GM12878 (cell line): ENCODE data around the gene CDC16. TPM values are rescaled to one million over a fixed set of nuclear protein-coding genes. Genes with fewer than 3 reads are reported as not detected.

Source experiments
- ATAC-seq: fragments of 200-7000 bp; cut with Tn5 transposase; 3 replicates; pipeline ENCODE4 v1.9.1; 2020; ENCODE audit warnings: mild to moderate bottlenecking, moderate library complexity
- BruUV-seq: library from RNA; stranded (reverse); fragments of 400-500 nt; replicated peaks from 2 replicates; lab custom pipeline; 2021; lab: Mats Ljungman, UMichigan
- CTCF ChIA-PET: fragments of 300-600 bp; sonication (Branson Sonifier 250); formaldehyde crosslinking; extraction: SDS; loops from one replicate; lab custom pipeline; 2021; ENCODE audit warnings: inconsistent platforms; lab: Yijun Ruan, JAX
- POLR2A ChIA-PET: fragments of 350-600 bp; formaldehyde crosslinking; extraction: SDS; loops from one replicate; lab custom pipeline; 2021; ENCODE audit warnings: inconsistent platforms; lab: Charles Lee
- RAD21 ChIA-PET: fragments of 300-600 bp; sonication (Branson Sonifier 250); formaldehyde crosslinking; loops from one replicate; lab custom pipeline; 2023; ENCODE audit warnings: antibody characterized with exemption; ENCODE audit not compliant: unreplicated experiment; lab: Charles Lee
- SMC1A ChIA-PET: fragments of 300-600 bp; sonication (Branson Sonifier 250); formaldehyde crosslinking; loops from one replicate; lab custom pipeline; 2023; ENCODE audit not compliant: unreplicated experiment, uncharacterized antibody; lab: Charles Lee
- DNase-seq: peaks from one replicate; pipeline ENCODE4 v3.0.0-alpha.2; 2011; ENCODE audit warnings: low read depth, low spot score
- FAIRE-seq: peaks from 3 replicates; lab custom pipeline; 2011; peaks lifted over from hg19 to GRCh38; lab: Jason Lieb, UNC
- H2AFZ ChIP-seq: 2 replicates; pipeline ENCODE4 v1.6.0; 2011; ENCODE audit warnings: low read depth, low read length, control low read depth; ENCODE audit not compliant: control insufficient read depth
- H3K27ac ChIP-seq: 2 replicates; pipeline ENCODE4 v1.5.1; 2011; ENCODE audit warnings: control low read depth; ENCODE audit not compliant: control insufficient read depth, insufficient read depth
- H3K27me3 ChIP-seq, 2 experiments: replicated peaks in 1 of 2; 2 replicates each; pipeline versions ENCODE4 v1.6.0 to v1.6.1; 2011; ENCODE audit warnings: low read length in 1 of 2; ENCODE audit not compliant: control insufficient read depth in 2 of 2, insufficient read depth in 2 of 2
- H3K36me3 ChIP-seq, 2 experiments: 2 replicates each; pipeline ENCODE4 v1.5.1; 2011; ENCODE audit warnings: low read length in 1 of 2; ENCODE audit not compliant: control insufficient read depth in 2 of 2, insufficient read depth in 2 of 2
- H3K4me1 ChIP-seq: 2 replicates; pipeline ENCODE4 v1.6.1; 2011; ENCODE audit warnings: mild to moderate bottlenecking, low read length, moderate library complexity, mixed read lengths; ENCODE audit not compliant: control insufficient read depth, insufficient read depth
- H3K4me2 ChIP-seq: 2 replicates; pipeline ENCODE4 v1.6.0; 2011; ENCODE audit warnings: control low read depth; ENCODE audit not compliant: control insufficient read depth, insufficient read depth
- H3K4me3 ChIP-seq: fragments of 200-600 bp; sonication (generic); 2 replicates; pipeline ENCODE4 v1.5.1; 2016
- H3K79me2 ChIP-seq: 2 replicates; pipeline ENCODE4 v1.6.0; 2011; ENCODE audit warnings: low read length; ENCODE audit not compliant: control insufficient read depth, insufficient read depth
- H3K9ac ChIP-seq: 2 replicates; pipeline ENCODE4 v1.8.0; 2011; ENCODE audit warnings: low read length, control low read depth, mixed read lengths; ENCODE audit not compliant: control insufficient read depth, insufficient read depth
- H3K9me3 ChIP-seq: replicated peaks from 3 replicates; pipeline ENCODE4 v1.5.1; 2011; ENCODE audit warnings: mild to moderate bottlenecking, low read length; ENCODE audit not compliant: control insufficient read depth, insufficient read depth
- H4K20me1 ChIP-seq: 2 replicates; pipeline ENCODE4 v1.6.0; 2011; ENCODE audit not compliant: control insufficient read depth, insufficient read depth
- BHLHE40 ChIP-seq, 2 experiments: fragments of 450-650 bp in 1 of 2; IDR thresholded peaks; 2 replicates each; pipeline ENCODE4 v1.6.1; 2011 to 2017; ENCODE audit warnings: low read depth in 2 of 2, borderline replicate concordance in 1 of 2, improper control_type of control experiment in 1 of 2, low read length in 1 of 2, mild to moderate bottlenecking in 1 of 2
- CREM ChIP-seq: IDR thresholded peaks from 2 replicates; pipeline ENCODE4 v1.6.1; 2014; ENCODE audit warnings: antibody characterized with exemption, low read depth
- KLF5 ChIP-seq: fragments of 450-650 bp; IDR thresholded peaks from 2 replicates; pipeline ENCODE4 v1.6.1; 2014; ENCODE audit warnings: mild to moderate bottlenecking; ENCODE audit not compliant: partially characterized antibody
- RBBP5 ChIP-seq: fragments of 200-600 bp; sonication (generic); conservative IDR thresholded peaks from 2 replicates; pipeline ENCODE4 v1.6.1; 2016
- ZSCAN29 ChIP-seq: fragments of 450-650 bp; IDR thresholded peaks from 2 replicates; pipeline ENCODE4 v1.6.1; 2017; ENCODE audit warnings: mild to moderate bottlenecking, moderate library complexity
- WGBS: methylation state at CpG from one replicate; pipeline ENCODE4 v1.1.6; 2016; ENCODE audit warnings: low lambda C conversion rate; ENCODE audit not compliant: insufficient replicate concordance, insufficient coverage; ENCODE audit errors: missing lambda C conversion rate; 5-methylcytosine and 5-hydroxymethylcytosine counted together
- in situ Hi-C: fragments of 300-500 bp; cut with MboI; formaldehyde crosslinking; loops from 9 replicates; pipeline ENCODE4 v1.14.3; 2018; ENCODE audit warnings: mixed read lengths
- intact Hi-C: fragments of 100-400 bp; cut with micrococcal nuclease; formaldehyde crosslinking; loops from one replicate; pipeline ENCODE4 v1.14.2; 2022; ENCODE audit not compliant: unreplicated experiment
- polyA plus RNA-seq, 11 experiments: library from polyadenylated mRNA; depleted of rRNA in 4 of 11; unstranded in 6 of 11; stranded (reverse) in 5 of 11; fragments of >200 nt; fragmentation: Nextera tagmentation in 4 of 11; fragmentation: Illumina TruSeq in 1 of 11; extraction: Ambion mirVana in 4 of 11; extraction: Trizol in 1 of 11; gene quantifications; 1 replicate in 1 of 11; 2 replicates in 10 of 11; pipeline versions ENCODE4 v1.2.1 to v1.2.3, GENCODE V29; 2011 to 2016; ENCODE audit warnings: inconsistent platforms in 2 of 11, missing spikeins in 2 of 11, low read depth in 1 of 11
- total RNA-seq, 4 experiments: library from RNA; depleted of rRNA in 3 of 4; stranded (reverse); fragments of >200 nt in 3 of 4; fragmentation: Illumina TruSeq in 1 of 4; extraction: Trizol in 1 of 4; gene quantifications; 2 replicates each; pipeline versions ENCODE4 v1.2.1 to v1.2.3, GENCODE V29; 2013 to 2021
- TF ChIP-seq, protein P1 (sequence below): fragments of 450-650 bp; IDR thresholded peaks from 2 replicates; pipeline ENCODE4 v1.6.1; 2016; ENCODE audit warnings: mild to moderate bottlenecking, moderate library complexity, borderline replicate concordance
- TF ChIP-seq, protein P2 (sequence below): IDR thresholded peaks from 2 replicates; pipeline ENCODE4 v1.6.1; 2011; ENCODE audit warnings: low read depth, low read length, improper control_type of control experiment, borderline replicate concordance

Gene CDC16
- total and polyA plus RNA-seq, 10 of the 15 experiments (the other 5 are each of a cell fraction or from before 2014, with no cell fraction given), result 15.4 to 92.9 (median 31.4) TPM

GRCh38 chr13:114282041-114282670 lies 47.5 kb downstream of the CDC16 start (continued):
- TF ChIP-seq, protein P1, sequence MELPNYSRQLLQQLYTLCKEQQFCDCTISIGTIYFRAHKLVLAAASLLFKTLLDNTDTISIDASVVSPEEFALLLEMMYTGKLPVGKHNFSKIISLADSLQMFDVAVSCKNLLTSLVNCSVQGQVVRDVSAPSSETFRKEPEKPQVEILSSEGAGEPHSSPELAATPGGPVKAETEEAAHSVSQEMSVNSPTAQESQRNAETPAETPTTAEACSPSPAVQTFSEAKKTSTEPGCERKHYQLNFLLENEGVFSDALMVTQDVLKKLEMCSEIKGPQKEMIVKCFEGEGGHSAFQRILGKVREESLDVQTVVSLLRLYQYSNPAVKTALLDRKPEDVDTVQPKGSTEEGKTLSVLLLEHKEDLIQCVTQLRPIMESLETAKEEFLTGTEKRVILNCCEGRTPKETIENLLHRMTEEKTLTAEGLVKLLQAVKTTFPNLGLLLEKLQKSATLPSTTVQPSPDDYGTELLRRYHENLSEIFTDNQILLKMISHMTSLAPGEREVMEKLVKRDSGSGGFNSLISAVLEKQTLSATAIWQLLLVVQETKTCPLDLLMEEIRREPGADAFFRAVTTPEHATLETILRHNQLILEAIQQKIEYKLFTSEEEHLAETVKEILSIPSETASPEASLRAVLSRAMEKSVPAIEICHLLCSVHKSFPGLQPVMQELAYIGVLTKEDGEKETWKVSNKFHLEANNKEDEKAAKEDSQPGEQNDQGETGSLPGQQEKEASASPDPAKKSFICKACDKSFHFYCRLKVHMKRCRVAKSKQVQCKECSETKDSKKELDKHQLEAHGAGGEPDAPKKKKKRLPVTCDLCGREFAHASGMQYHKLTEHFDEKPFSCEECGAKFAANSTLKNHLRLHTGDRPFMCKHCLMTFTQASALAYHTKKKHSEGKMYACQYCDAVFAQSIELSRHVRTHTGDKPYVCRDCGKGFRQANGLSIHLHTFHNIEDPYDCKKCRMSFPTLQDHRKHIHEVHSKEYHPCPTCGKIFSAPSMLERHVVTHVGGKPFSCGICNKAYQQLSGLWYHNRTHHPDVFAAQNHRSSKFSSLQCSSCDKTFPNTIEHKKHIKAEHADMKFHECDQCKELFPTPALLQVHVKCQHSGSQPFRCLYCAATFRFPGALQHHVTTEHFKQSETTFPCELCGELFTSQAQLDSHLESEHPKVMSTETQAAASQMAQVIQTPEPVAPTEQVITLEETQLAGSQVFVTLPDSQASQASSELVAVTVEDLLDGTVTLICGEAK, result no peak; the same call in 1 of the 2 replicates
- 0 out of 4 replicates have a peak, but pooled peaks of 1 of the 2 experiments have one; percentile 48 for TF ChIP-seq BHLHE40 (IDR thresholded peaks at IDR 0.05; ENCODE audit: borderline replicate concordance in 1 of 2, low read depth in 2 of 2, low read length in 1 of 2)

DNA sequence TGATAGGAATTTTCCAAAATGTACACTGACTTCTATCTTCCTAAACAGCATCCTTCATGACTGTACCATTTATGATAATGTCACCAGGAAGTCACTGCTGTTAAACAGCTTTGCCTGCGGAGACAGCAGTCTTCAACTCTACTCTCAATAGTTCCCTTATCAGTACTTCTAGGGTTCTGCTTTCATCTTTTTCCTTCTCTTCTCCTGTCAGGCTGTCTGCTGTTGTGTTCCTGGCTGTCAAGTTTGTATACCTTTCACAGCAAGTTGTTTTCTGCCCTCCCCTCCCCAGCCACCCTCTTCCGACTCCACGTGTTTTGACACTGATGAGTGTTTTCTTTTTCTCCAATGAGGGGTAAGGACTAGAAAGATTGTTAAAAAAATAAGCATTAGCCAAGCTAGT lies 48.9 kb downstream of the CDC16 start:
- peaks cover 6% of the 10 kb centered on the region for H3K4me1 ChIP-seq
- no peak for FAIRE-seq

More for the DNA sequence above, 48.9 kb downstream of the CDC16 start:
- Histone ChIP-seq H3K27me3 (no peaks in the 10 kb centered on the region), H3K9ac (no peak overlapping the region), H3K4me3 (peak overlapping the region; percentile 39; the same call in 1 of the 2 replicates)
- in situ Hi-C loops, result no loop called here
- no peak for ATAC-seq
- TF ChIP-seq, protein P2, sequence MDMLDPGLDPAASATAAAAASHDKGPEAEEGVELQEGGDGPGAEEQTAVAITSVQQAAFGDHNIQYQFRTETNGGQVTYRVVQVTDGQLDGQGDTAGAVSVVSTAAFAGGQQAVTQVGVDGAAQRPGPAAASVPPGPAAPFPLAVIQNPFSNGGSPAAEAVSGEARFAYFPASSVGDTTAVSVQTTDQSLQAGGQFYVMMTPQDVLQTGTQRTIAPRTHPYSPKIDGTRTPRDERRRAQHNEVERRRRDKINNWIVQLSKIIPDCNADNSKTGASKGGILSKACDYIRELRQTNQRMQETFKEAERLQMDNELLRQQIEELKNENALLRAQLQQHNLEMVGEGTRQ, result no peak
- TF ChIP-seq KLF5 (no peak), ZSCAN29 (no peak), RBBP5 (no peak), CREM (no peak)
- TF ChIP-seq, all 136 proteins: peak for 0
- Histone ChIP-seq H3K36me3 (peaks cover 4 to 11% of the 10 kb centered on the region in 2 experiments), H3K27ac (no peak overlapping the region), H4K20me1 (no peaks in the 10 kb centered on the region), H3K4me2 (peak overlapping the region; percentile 66), H3K79me2 (peaks cover 29% of the 10 kb centered on the region), H3K9me3 (no peaks in the 10 kb centered on the region), H2AFZ (no peak overlapping the region)
- RAD21 ChIA-PET, result no interaction called here
- WGBS, result 100% methylated on average over 3 of the region's 3 CpGs
- no TSS peak for BruUV-seq
- intact Hi-C loops, result no loop called here
- CTCF ChIA-PET, result interaction anchor here (1.1 kb wide), 1 partner anchor 57 kb away, joined by 4 read pairs; no protein-coding TSS in a partner anchor
- DNase-seq, result no peak
- SMC1A ChIA-PET, result interaction anchor here (1.0 to 1.8 kb wide), 4 partner anchors 28 to 57 kb away, joined by 3 to 5 read pairs (median 4); no protein-coding TSS in a partner anchor
- POLR2A ChIA-PET, result interaction anchor here (0.9 kb wide), 1 partner anchor 35 kb away, joined by 3 read pairs; no protein-coding TSS in a partner anchor
